PC-3 (cell line): ENCODE results near the gene PTGIR. TPM values are rescaled to one million over a fixed set of nuclear protein-coding genes. Genes with fewer than 3 reads are reported as not detected.

Experiments used
- ATAC-seq: fragments of 200-7000 bp; cut with Tn5 transposase; 2 replicates; pipeline ENCODE4 v1.9.1; 2020; ENCODE audit warnings: mild to moderate bottlenecking, moderate library complexity
- BruUV-seq: library from RNA; stranded (reverse); fragments of 400-500 nt; replicated peaks from 2 replicates; lab custom pipeline; 2021; lab: Mats Ljungman, UMichigan
- CTCF ChIA-PET: fragments of 300-600 bp; sonication (Branson Sonifier 250); formaldehyde crosslinking; loops from one replicate; lab custom pipeline; 2022; ENCODE audit warnings: antibody characterized with exemption; lab: Charles Lee
- POLR2A ChIA-PET: fragments of 300-600 bp; sonication (Branson Sonifier 250); formaldehyde crosslinking; loops from one replicate; lab custom pipeline; 2022; ENCODE audit warnings: antibody characterized with exemption; ENCODE audit not compliant: unreplicated experiment; lab: Charles Lee
- DNase-seq: peaks from one replicate; pipeline ENCODE4 v3.0.0-alpha.2; 2015
- H2AFZ ChIP-seq: fragments of 300-600 bp; sonication (generic); 2 replicates; pipeline ENCODE4 v1.6.0; 2016; ENCODE audit warnings: antibody characterized with exemption, low read length
- H3F3A ChIP-seq: fragments of 300-600 bp; sonication (generic); one replicate; pipeline ENCODE4 v1.6.0; 2017; ENCODE audit warnings: antibody characterized with exemption, low read length, control low read depth, mild to moderate bottlenecking; ENCODE audit not compliant: unreplicated experiment
- H3K27ac ChIP-seq: fragments of 300-600 bp; sonication (generic); 2 replicates; pipeline ENCODE4 v1.5.1; 2016; ENCODE audit warnings: mild to moderate bottlenecking, low read length
- H3K27me3 ChIP-seq: fragments of 300-600 bp; sonication (generic); 2 replicates; pipeline ENCODE4 v1.6.1; 2016; ENCODE audit warnings: low read length, mixed read lengths
- H3K36me3 ChIP-seq: fragments of 300-600 bp; sonication (generic); 2 replicates; pipeline ENCODE4 v1.6.1; 2016; ENCODE audit warnings: low read depth, mixed run types, low read length, mixed read lengths
- H3K4me1 ChIP-seq: fragments of 300-600 bp; sonication (generic); 2 replicates; pipeline ENCODE4 v1.5.1; 2016; ENCODE audit warnings: low read length; ENCODE audit not compliant: insufficient read depth
- H3K4me2 ChIP-seq: fragments of 300-600 bp; sonication (generic); 2 replicates; pipeline ENCODE4 v1.6.0; 2016; ENCODE audit warnings: low read length
- H3K4me3 ChIP-seq: fragments of 300-600 bp; sonication (generic); 2 replicates; pipeline ENCODE4 v1.5.1; 2016; ENCODE audit warnings: mild to moderate bottlenecking, low read length, mixed read lengths
- H3K79me2 ChIP-seq: fragments of 300-600 bp; sonication (generic); 2 replicates; pipeline ENCODE4 v1.6.1; 2017; ENCODE audit warnings: low read length, mixed read lengths
- H3K9ac ChIP-seq: fragments of 300-600 bp; sonication (generic); 2 replicates; pipeline ENCODE4 v1.6.0; 2016; ENCODE audit warnings: mild to moderate bottlenecking, low read length
- H3K9me2 ChIP-seq: fragments of 300-600 bp; sonication (generic); replicated peaks from 2 replicates; pipeline ENCODE4 v1.6.1; 2016; ENCODE audit warnings: mixed run types, low read length, mixed read lengths
- H3K9me3 ChIP-seq: fragments of 300-600 bp; sonication (generic); 2 replicates; pipeline ENCODE4 v1.6.1; 2016; ENCODE audit warnings: low read length, mixed read lengths
- H4K20me1 ChIP-seq: fragments of 300-600 bp; sonication (generic); 2 replicates; pipeline ENCODE4 v1.6.1; 2016; ENCODE audit warnings: low read length, mixed read lengths
- EZH2 ChIP-seq: fragments of 300-600 bp; sonication (generic); IDR thresholded peaks from one replicate; pipeline ENCODE4 v1.6.1; 2017; ENCODE audit warnings: antibody characterized with exemption, mild to moderate bottlenecking, low read length; ENCODE audit not compliant: unreplicated experiment
- EZH2phosphoT487 ChIP-seq: fragments of 300-600 bp; sonication (generic); IDR thresholded peaks from 2 replicates; pipeline ENCODE4 v1.6.1; 2018; ENCODE audit warnings: mild to moderate bottlenecking, antibody characterized with exemption, low read length, borderline replicate concordance
- intact Hi-C: fragments of 100-400 bp; cut with micrococcal nuclease; formaldehyde crosslinking; loops from 2 replicates; pipeline ENCODE4 v1.9.0; 2023
- total RNA-seq: library from RNA; depleted of rRNA; stranded (reverse); fragments of >200 nt; gene quantifications from 2 replicates; pipeline ENCODE4 v1.2.3, GENCODE V29; 2014
- TF ChIP-seq, protein P1 (sequence below): fragments of 300-600 bp; sonication (generic); conservative IDR thresholded peaks from 2 replicates; pipeline ENCODE4 v1.5.1; 2017; ENCODE audit warnings: antibody characterized with exemption, low read depth, mild to moderate bottlenecking, low read length

PTGIR gene
- total RNA-seq, 1 experiment from 2014 or later: not detected

GRCh38 chr19:46604781-46605355, 20.0 kb downstream of the PTGIR start:
- Histone ChIP-seq H4K20me1 (peaks cover 25% of the 10 kb centered on the region), H3K4me1 (peaks cover 13% of the 10 kb centered on the region), H3K4me2 (no peak overlapping the region), H3K27ac (no peak overlapping the region), H3F3A (no peaks in the 10 kb centered on the region), H3K79me2 (peaks cover 44% of the 10 kb centered on the region), H3K36me3 (peaks cover 13% of the 10 kb centered on the region; the same call in 1 of the 2 replicates), H3K27me3 (no peaks in the 10 kb centered on the region), H3K9ac (no peak overlapping the region), H3K9me3 (no peaks in the 10 kb centered on the region), H2AFZ (no peak overlapping the region), H3K9me2 (no peaks in the 10 kb centered on the region), H3K4me3 (no peak overlapping the region)
- ATAC-seq (no peak), DNase-seq (no peak)
- no TSS peak for BruUV-seq
- ChIA-PET CTCF (no interaction called here), POLR2A (no interaction called here)
- intact Hi-C loops: no loop called here
- TF ChIP-seq EZH2phosphoT487 (no peak), EZH2 (no peak)
- TF ChIP-seq, protein P1, sequence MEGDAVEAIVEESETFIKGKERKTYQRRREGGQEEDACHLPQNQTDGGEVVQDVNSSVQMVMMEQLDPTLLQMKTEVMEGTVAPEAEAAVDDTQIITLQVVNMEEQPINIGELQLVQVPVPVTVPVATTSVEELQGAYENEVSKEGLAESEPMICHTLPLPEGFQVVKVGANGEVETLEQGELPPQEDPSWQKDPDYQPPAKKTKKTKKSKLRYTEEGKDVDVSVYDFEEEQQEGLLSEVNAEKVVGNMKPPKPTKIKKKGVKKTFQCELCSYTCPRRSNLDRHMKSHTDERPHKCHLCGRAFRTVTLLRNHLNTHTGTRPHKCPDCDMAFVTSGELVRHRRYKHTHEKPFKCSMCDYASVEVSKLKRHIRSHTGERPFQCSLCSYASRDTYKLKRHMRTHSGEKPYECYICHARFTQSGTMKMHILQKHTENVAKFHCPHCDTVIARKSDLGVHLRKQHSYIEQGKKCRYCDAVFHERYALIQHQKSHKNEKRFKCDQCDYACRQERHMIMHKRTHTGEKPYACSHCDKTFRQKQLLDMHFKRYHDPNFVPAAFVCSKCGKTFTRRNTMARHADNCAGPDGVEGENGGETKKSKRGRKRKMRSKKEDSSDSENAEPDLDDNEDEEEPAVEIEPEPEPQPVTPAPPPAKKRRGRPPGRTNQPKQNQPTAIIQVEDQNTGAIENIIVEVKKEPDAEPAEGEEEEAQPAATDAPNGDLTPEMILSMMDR: no peak

DNA sequence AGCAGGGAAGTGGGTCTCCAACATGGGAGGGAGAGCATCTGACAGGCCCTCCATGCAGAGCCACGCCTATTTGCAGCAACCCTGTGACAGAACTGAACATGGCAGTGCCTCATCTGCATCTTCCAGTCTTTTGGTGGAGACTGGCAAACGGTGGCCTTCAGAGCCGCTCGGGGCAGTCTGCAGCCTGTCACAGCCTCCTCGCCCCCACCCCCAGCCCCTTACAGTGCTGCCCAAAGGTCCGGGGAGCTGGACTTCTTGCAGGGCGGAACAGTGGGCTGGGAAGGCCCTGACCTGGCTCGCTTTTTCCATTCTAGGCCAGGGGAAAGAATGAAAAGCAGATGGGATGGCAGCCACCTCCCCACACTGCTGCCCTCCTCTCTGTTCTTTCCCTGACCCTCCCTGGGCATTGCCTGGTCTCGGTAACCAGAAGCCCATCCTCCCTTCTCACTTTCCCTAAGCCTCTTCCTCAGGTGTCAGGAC, 21.1 kb downstream of the PTGIR start:
- H2AFZ ChIP-seq: no peak overlapping the region
- no peaks in the 10 kb centered on the region for H3K9me2 ChIP-seq
- no peak overlapping the region for H3K9ac ChIP-seq
- H3K4me3 ChIP-seq: peak overlapping the region; percentile 100; the same call in 1 of the 2 replicates
- POLR2A ChIA-PET: no interaction called here
- no peaks in the 10 kb centered on the region for H3K9me3 ChIP-seq
- H3K4me1 ChIP-seq: peaks cover 13% of the 10 kb centered on the region
- CTCF ChIA-PET: no interaction called here
- ATAC-seq: no peak
- no peak overlapping the region for H3K27ac ChIP-seq
- no peak for TF ChIP-seq EZH2phosphoT487
- TF ChIP-seq, protein P1: no peak
- no peak for TF ChIP-seq EZH2
- H4K20me1 ChIP-seq: peaks cover 25% of the 10 kb centered on the region
- peaks cover 44% of the 10 kb centered on the region for H3K79me2 ChIP-seq
- no peak for DNase-seq
- H3F3A ChIP-seq: no peaks in the 10 kb centered on the region
- intact Hi-C loops: no loop called here
- H3K36me3 ChIP-seq: peaks cover 13% of the 10 kb centered on the region; the same call in 1 of the 2 replicates
- H3K27me3 ChIP-seq: no peaks in the 10 kb centered on the region
- peak overlapping the region; percentile 98 for H3K4me2 ChIP-seq
- BruUV-seq: no TSS peak

GRCh38 chr19:46603195-46603637, 21.7 kb downstream of the PTGIR start:
- intact Hi-C loops: no loop called here
- Histone ChIP-seq H3K4me3 (peak overlapping the region; percentile 100), H4K20me1 (peaks cover 25% of the 10 kb centered on the region), H3K27ac (no peak overlapping the region), H3K9me3 (no peaks in the 10 kb centered on the region), H3F3A (no peaks in the 10 kb centered on the region), H3K9ac (peak overlapping the region; percentile 99; the same call in 1 of the 2 replicates), H3K36me3 (peaks cover 13% of the 10 kb centered on the region; the same call in 1 of the 2 replicates), H3K4me2 (peak overlapping the region; percentile 98), H3K79me2 (peaks cover 44% of the 10 kb centered on the region), H3K4me1 (peaks cover 13% of the 10 kb centered on the region), H3K9me2 (no peaks in the 10 kb centered on the region), H3K27me3 (no peaks in the 10 kb centered on the region), H2AFZ (no peak overlapping the region)
- ChIA-PET CTCF (no interaction called here), POLR2A (no interaction called here)
- no peak for ATAC-seq
- BruUV-seq: no TSS peak
- TF ChIP-seq, protein P1: no peak
- TF ChIP-seq EZH2phosphoT487 (no peak), EZH2 (no peak)
- no peak for DNase-seq
